Osteocyte (in vitro differentiated cells): Measurements from ENCODE around the gene SPIC. TPM values are rescaled to one million over a fixed set of nuclear protein-coding genes. Genes with fewer than 3 reads are reported as not detected.

Source experiments
- DNase-seq: peaks from one replicate; pipeline ENCODE4 v3.0.0; 2021; ENCODE audit warnings: mixed read lengths; ENCODE audit not compliant: unreplicated experiment; ENCODE audit errors: extremely low spot score
- H3K27ac Mint-ChIP-seq: one replicate; pipeline ENCODE4 v1.8.0; 2021; ENCODE audit warnings: mild to moderate bottlenecking, mixed read lengths; ENCODE audit not compliant: unreplicated experiment
- H3K27me3 Mint-ChIP-seq: one replicate; pipeline ENCODE4 v1.8.0; 2021; ENCODE audit warnings: mixed read lengths; ENCODE audit not compliant: unreplicated experiment
- H3K36me3 Mint-ChIP-seq: one replicate; pipeline ENCODE4 v1.8.0; 2021; ENCODE audit warnings: mixed read lengths; ENCODE audit not compliant: unreplicated experiment
- H3K4me1 Mint-ChIP-seq: one replicate; pipeline ENCODE4 v1.8.0; 2021; ENCODE audit warnings: mixed read lengths; ENCODE audit not compliant: unreplicated experiment
- H3K4me3 Mint-ChIP-seq: one replicate; pipeline ENCODE4 v1.8.0; 2021; ENCODE audit warnings: mild to moderate bottlenecking, moderate library complexity, mixed read lengths; ENCODE audit not compliant: unreplicated experiment
- H3K9me3 Mint-ChIP-seq: one replicate; pipeline ENCODE4 v1.8.0; 2021; ENCODE audit warnings: mixed read lengths; ENCODE audit not compliant: unreplicated experiment
- CTCF ChIP-seq: fragments of 200-600 bp; sonication (generic); IDR thresholded peaks from 2 replicates; pipeline ENCODE4 v1.5.0; 2021; ENCODE audit warnings: antibody characterized with exemption, mild to moderate bottlenecking, moderate library complexity
- long read RNA-seq: library from polyadenylated mRNA; unstranded; transcript quantifications from one replicate; pipeline ENCODE4 v2.0.0, GENCODE V29; 2021
- total RNA-seq: library from RNA; stranded (reverse); gene quantifications from 2 replicates; pipeline ENCODE4 v1.2.1, GENCODE V29; 2021

The SPIC gene
- total RNA-seq, result not detected in 2 replicates
- long read RNA-seq, result 0 reads

GRCh38 chr12:101474711-101475386 lies at the start of gene SPIC:
Gene SPIC (plus strand): TSS chr12:101475336. CDS start chr12:101476905, 1,569 bp downstream.
- Mint-ChIP-seq H3K36me3 (no peaks in the 10 kb centered on the region), H3K4me1 (no peaks in the 10 kb centered on the region), H3K27ac (no peak within 1 kb of the TSS), H3K27me3 (peaks cover 6% of the 10 kb centered on the region), H3K9me3 (no peaks in the 10 kb centered on the region), H3K4me3 (no peak within 1 kb of the TSS)
- no peak for TF ChIP-seq CTCF
- DNase-seq, result no peak

- Mint-ChIP-seq H3K36me3 (no peaks in the 10 kb centered on the region), H3K27me3 (no peaks in the 10 kb centered on the region), H3K27ac (no peak overlapping the region), H3K4me1 (no peaks in the 10 kb centered on the region), H3K9me3 (no peaks in the 10 kb centered on the region), H3K4me3 (no peak overlapping the region)
- no peak for TF ChIP-seq CTCF
- no peak for DNase-seq
Observed at GRCh38 chr12:101430456-101430855, 44.7 kb upstream of the SPIC start.

GRCh38 chr12:101436136-101436535 lies 39.0 kb upstream of the SPIC start:
- H3K4me3 Mint-ChIP-seq, result no peak overlapping the region
- H3K9me3 Mint-ChIP-seq, result no peaks in the 10 kb centered on the region
- no peak for TF ChIP-seq CTCF
- no peaks in the 10 kb centered on the region for H3K27me3 Mint-ChIP-seq
- no peak for DNase-seq
- H3K4me1 Mint-ChIP-seq, result no peaks in the 10 kb centered on the region
- H3K27ac Mint-ChIP-seq, result no peak overlapping the region
- no peaks in the 10 kb centered on the region for H3K36me3 Mint-ChIP-seq

- TF ChIP-seq CTCF, result no peak
- no peak overlapping the region for H3K27ac Mint-ChIP-seq
- no peak for DNase-seq
Observed at GRCh38 chr12:101439236-101439635, 35.9 kb upstream of the SPIC start.

DNA sequence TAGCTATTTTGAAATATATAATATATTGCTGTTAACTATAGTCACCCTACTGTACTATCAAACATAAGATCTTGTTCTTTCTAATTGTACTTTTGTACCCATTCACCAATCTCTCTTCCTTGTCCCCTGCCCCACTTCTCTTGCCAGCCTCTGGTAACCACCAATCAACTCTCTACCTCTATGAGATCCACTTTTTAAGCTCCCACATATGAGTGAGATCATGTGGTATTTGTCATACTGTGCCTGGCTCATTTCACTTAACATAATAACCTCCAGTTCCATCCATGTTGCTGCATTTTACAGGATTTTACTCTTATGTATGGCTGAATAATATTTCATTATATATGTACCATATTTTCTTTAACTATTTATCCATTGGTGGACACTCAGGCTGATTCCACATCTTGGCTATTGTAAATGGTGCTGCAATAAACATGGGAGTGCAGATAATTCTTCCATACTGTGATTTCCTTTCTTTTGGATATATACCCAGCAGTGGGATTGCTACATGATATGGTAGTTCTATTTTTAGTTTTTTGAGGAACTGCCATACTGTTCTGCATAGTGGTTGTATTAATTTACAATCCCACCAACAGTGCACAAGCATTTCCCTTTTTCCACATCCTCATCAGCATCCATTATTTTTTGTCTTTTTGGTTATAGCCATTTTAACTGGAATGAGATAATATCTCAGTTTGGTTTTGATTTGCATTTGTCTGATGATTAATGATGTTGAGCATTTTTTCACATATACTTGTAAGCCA lies 33.5 kb upstream of the SPIC start:
- Mint-ChIP-seq H3K9me3 (no peaks in the 10 kb centered on the region), H3K27me3 (no peaks in the 10 kb centered on the region), H3K4me1 (no peaks in the 10 kb centered on the region), H3K36me3 (no peaks in the 10 kb centered on the region), H3K4me3 (no peak overlapping the region), H3K27ac (no peak overlapping the region)
- no peak for TF ChIP-seq CTCF
- no peak for DNase-seq

More at GRCh38 chr12:101439236-101439635, 35.9 kb upstream of the SPIC start:
- Mint-ChIP-seq H3K27me3 (no peaks in the 10 kb centered on the region), H3K4me3 (no peak overlapping the region), H3K36me3 (no peaks in the 10 kb centered on the region), H3K4me1 (no peaks in the 10 kb centered on the region), H3K9me3 (no peaks in the 10 kb centered on the region)
